ENCODE measurements around the gene TAS2R43. TPM values are rescaled to one million over a fixed set of nuclear protein-coding genes. Genes with fewer than 3 reads are reported as not detected.

The TAS2R43 gene
- total RNA-seq, 4 donors from 2014 or later = 0.32 to 3.2 (median 2.5) TPM; not detected in 1

Small RNAs within 50 kb of the gene (small RNA-seq; reads per million reads assigned to genes)
- gene AC018630.1 = 0 reads per million in 4 donors

Other genes starting within 250 kb of the TAS2R43 start
- gene PRR4, start 242.8 kb downstream of the TAS2R43 start, total RNA-seq = 100 to 1,000 TPM in 1 of 4 donors, 1 to 10 TPM in 3; 1.6 to 344 (median 2.5) TPM
- 10 to 100 TPM in 3 of 4 donors, 1 to 10 TPM in 1; 3.6 to 32.3 (median 18.3) TPM for gene PRH1, start 208.1 kb downstream of the TAS2R43 start, total RNA-seq
- 1 to 10 TPM in 2 of 4 donors, not detected in 2; 1.8 to 5.1 TPM for gene TAS2R13, start 182.8 kb downstream of the TAS2R43 start, total RNA-seq
- 1 to 10 TPM in 1 of 4 donors, not detected in 3; 6.0 TPM for gene PRH2, start 163.1 kb downstream of the TAS2R43 start, total RNA-seq
- gene TAS2R14, start 153.1 kb downstream of the TAS2R43 start, total RNA-seq = 1 to 10 TPM; 1.2 to 7.6 (median 3.9) TPM
- 1 to 10 TPM in 3 of 4 donors, not detected in 1; 1.4 to 7.2 (median 3.0) TPM for gene TAS2R50, start 105.4 kb downstream of the TAS2R43 start, total RNA-seq
- 1 to 10 TPM in 3 of 4 donors, not detected in 1; 1.8 to 8.9 (median 3.9) TPM for gene TAS2R20, start 94.0 kb downstream of the TAS2R43 start, total RNA-seq
- 1 to 10 TPM in 3 of 4 donors, not detected in 1; 1.9 to 5.7 (median 5.3) TPM for gene TAS2R19, start 69.7 kb downstream of the TAS2R43 start, total RNA-seq
- 10 to 100 TPM in 1 of 4 donors, 1 to 10 TPM in 2, not detected in 1; 1.1 to 13.2 (median 4.2) TPM for gene TAS2R31, start 60.9 kb downstream of the TAS2R43 start, total RNA-seq
- 1 to 10 TPM in 1 of 4 donors, under 1 TPM in 2, not detected in 1; 0.67 to 5.8 (median 0.89) TPM for gene TAS2R46, start 30.0 kb downstream of the TAS2R43 start, total RNA-seq
- gene TAS2R30, start 42.3 kb upstream of the TAS2R43 start, total RNA-seq = 1 to 10 TPM; 1.3 to 7.9 (median 4.5) TPM
- 10 to 100 TPM; 12.5 to 18.2 (median 16.6) TPM for gene SMIM10L1, start 78.9 kb upstream of the TAS2R43 start, total RNA-seq
- gene TAS2R42, start 94.6 kb upstream of the TAS2R43 start, total RNA-seq = not detected
- gene PRB3, start 177.4 kb upstream of the TAS2R43 start, total RNA-seq = not detected
- gene PRB4, start 218.1 kb upstream of the TAS2R43 start, total RNA-seq = not detected

Measured in gastroesophageal sphincter (tissue), 4 donors.